Stimulated activated CD4-positive, alpha-beta T cell treated with anti-CD3 and anti-CD28 coated beads, Interleukin-4, amount 100 ng/mL, for 4 hours (primary cell): ENCODE data around the gene MAPT.

Experiments used
- DNase-seq, 2 experiments: peaks; one replicate each; pipeline ENCODE4 v3.0.0-alpha.2; 2020

Gene MAPT

GRCh38 chr17:46074540-46074939 is 180.2 kb downstream of the MAPT start:
- no peak for DNase-seq
